GM12892 (cell line): ENCODE data around the gene MCCD1. TPM values are rescaled to one million over a fixed set of nuclear protein-coding genes. Genes with fewer than 3 reads are reported as not detected.
"Not testable (repeated sequence)": the region's sequence is repeated elsewhere in the genome, so short reads cannot be mapped to it uniquely, and the experiment has no call there.

ENCODE experiments used
- DNase-seq: peaks from one replicate; pipeline ENCODE4 v3.0.0; 2011; ENCODE audit not compliant: insufficient read length
- FAIRE-seq: peaks from 2 replicates; lab custom pipeline; 2011; peaks lifted over from hg19 to GRCh38; lab: Jason Lieb, UNC
- POLR2A ChIP-seq: IDR thresholded peaks from 2 replicates; pipeline ENCODE4 v1.6.1; 2011; ENCODE audit warnings: low read depth, low read length, control low read depth
- POLR2AphosphoS5 ChIP-seq: IDR thresholded peaks from 2 replicates; pipeline ENCODE4 v1.6.1; 2011; ENCODE audit warnings: low read depth, low read length, control low read depth
- TAF1 ChIP-seq: IDR thresholded peaks from 2 replicates; pipeline ENCODE4 v1.6.1; 2011; ENCODE audit warnings: low read depth, mild to moderate bottlenecking, control low read depth, low read length, borderline replicate concordance
- polyA plus RNA-seq: library from polyadenylated mRNA; unstranded; fragments of >200 nt; gene quantifications from one replicate; pipeline ENCODE4 v1.2.1, GENCODE V29; 2012; ENCODE audit warnings: missing spikeins, inconsistent platforms; ENCODE audit not compliant: missing spikeins

Gene MCCD1
- polyA plus RNA-seq, result not detected

- DNase-seq, result no peak
- TF ChIP-seq POLR2A, result peak; percentile 54
- no peak; the same call in 1 of the 2 replicates for TF ChIP-seq POLR2AphosphoS5
- no peak for FAIRE-seq
Observed at GRCh38 chr6:31528821-31529328, at the start of gene MCCD1. MCCD1 (plus strand) TSS chr6:31528962; CDS start chr6:31529015, 53 bp downstream.

DNA sequence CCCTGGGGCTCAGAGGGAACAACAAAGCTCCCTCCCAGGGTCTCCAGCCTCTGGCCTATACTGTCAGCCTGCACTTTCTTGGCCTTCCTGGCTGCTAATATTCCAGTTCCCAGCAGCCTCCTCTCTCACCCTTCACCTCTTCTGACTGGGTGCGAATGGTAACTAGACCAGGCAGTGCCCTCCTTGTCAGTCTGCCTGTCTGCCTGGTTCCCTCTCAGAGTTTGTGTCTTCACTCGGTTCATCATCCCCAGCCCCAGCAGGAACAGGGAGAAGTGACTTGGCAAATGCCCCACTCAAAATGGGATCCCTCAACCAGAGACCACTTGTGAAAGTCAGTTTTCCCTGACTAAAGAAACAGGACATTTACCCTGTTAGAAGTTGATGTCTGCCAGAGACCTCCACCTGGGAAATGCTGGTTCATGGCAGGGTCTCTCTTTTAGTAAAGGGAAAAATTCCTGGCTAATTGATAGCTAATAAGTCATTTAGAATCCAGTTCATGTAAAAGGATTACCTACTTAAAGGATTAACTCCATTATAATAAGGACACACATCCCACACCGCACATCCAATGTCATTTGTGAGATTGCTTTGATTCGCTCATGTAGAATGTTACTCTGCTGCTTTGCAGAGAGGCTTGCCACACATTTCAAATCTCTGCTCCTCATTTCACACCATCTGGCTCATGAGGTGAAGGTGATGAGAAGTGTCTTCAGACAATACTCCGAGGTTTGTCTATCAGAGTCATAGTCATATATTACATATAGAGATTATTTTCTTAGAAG, 49.4 kb upstream of the MCCD1 start:
- DNase-seq (no peak), FAIRE-seq (no peak)
- TF ChIP-seq POLR2A (no peak), POLR2AphosphoS5 (no peak), TAF1 (no peak)

- FAIRE-seq (no peak), DNase-seq (no peak)
Observed at GRCh38 chr6:31479933-31480535, 48.7 kb upstream of the MCCD1 start.

GRCh38 chr6:31480574-31480973, 48.2 kb upstream of the MCCD1 start:
- no peak for DNase-seq

More at GRCh38 chr6:31479933-31480535, 48.7 kb upstream of the MCCD1 start:
- TF ChIP-seq POLR2A (no peak), POLR2AphosphoS5 (no peak), TAF1 (no peak)

DNA sequence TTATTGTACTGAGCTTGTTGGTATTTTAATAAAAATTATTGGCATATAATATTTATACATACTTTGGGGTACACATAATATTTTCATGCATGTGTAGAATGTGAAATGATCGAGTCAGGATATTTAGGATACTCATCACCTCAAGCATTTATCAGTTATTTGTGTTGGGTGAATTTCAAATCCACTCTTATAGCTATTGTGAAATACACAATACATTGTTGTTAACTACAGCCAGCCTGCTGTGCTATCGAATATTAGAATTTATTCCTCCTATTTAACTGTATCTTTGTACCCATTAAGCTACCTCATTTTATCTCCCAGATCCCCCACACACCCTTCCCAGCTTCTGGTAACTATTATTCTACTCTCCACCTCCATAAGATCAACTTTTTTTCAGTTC, 45.4 kb upstream of the MCCD1 start:
- DNase-seq (no peak), FAIRE-seq (no peak)
- no peak for TF ChIP-seq POLR2A
- no peak for TF ChIP-seq TAF1
- TF ChIP-seq POLR2AphosphoS5, result no peak

More at GRCh38 chr6:31480574-31480973, 48.2 kb upstream of the MCCD1 start:
- TF ChIP-seq POLR2AphosphoS5 (no peak), TAF1 (no peak)
- no peak for FAIRE-seq

DNA sequence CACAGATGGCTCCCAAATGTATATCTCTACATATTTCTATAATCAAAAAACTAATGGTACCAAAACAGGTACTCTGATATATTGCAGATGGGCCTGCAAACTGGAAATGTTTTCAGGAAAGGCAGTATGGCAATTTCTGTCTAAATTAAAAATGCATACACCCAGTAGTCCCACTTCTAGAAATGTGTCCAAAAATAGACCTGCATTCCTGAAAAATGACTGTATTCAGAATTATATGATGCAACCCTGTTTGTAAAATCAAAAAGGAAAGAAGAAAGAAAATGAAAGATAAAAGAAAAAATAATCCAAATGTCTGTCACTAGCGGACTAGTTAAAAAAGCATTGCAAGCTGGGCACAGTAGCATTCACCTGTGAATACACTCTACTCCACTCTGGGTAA, 43.7 kb upstream of the MCCD1 start:
- TF ChIP-seq POLR2AphosphoS5 (no peak), POLR2A (no peak), TAF1 (no peak)
- no peak for FAIRE-seq
- no peak for DNase-seq

DNA sequence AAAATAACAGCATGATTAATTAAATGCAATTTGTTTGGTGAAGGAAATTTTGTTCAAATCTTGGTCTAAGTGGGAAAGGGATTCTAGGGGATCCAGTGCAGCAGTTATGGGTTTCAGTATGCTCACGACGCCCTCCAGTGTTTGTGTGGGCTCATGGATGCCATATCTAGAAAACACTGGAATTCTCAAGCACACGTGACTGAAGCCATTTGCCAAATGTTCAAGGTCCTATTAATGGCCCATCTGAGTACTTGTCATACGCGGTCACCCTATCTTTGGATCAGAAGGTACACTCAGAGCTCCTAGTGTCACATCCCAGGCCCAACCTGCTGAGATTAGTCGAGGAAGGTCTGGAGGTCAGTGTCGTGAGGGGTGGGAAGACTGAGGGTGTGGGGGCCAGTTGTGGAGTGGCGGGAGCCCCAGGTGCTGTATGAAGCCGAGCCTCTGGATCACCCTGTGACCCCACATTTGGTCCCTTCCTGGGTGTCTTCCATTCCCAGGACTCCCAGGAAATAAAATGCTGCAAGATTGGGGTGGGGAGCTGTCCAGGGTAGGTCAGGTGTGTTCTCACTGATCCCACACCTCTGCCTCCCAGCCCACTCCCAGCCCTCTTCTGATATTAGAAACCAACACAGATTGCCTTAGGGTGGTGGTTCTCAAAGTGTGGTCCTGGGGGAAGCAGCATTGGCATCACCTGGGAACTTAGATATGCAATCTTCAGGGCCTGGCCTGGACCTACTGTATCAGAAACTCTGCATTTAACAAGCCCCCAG, 42.5 kb upstream of the MCCD1 start:
- FAIRE-seq, result peak; percentile 53
- DNase-seq, result not testable (repeated sequence)

DNA sequence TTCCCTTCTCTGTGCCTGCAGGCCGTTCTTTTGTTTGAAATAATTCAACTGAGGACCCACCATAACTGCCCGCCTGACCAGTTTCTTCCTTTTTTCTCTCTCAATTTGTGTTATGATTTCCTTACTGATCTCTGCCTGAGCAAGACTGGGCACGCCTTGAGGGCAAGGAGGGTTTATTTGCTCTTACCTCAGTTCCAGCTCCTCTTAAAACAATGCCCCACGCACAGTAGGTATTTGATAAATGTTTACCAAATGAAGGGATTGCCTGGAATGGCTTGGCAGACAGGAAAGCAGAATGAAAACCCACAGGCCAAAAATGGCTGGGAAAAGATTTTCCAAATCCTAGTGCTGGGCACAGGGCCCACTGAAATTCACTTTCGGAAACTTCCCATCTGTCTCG, 41.1 kb upstream of the MCCD1 start:
- DNase-seq, FAIRE-seq: not testable (repeated sequence)

- DNase-seq (no peak), FAIRE-seq (no peak)
- TF ChIP-seq POLR2A (no peak), POLR2AphosphoS5 (no peak), TAF1 (no peak)
Observed at GRCh38 chr6:31489086-31489485, 39.7 kb upstream of the MCCD1 start.

DNA sequence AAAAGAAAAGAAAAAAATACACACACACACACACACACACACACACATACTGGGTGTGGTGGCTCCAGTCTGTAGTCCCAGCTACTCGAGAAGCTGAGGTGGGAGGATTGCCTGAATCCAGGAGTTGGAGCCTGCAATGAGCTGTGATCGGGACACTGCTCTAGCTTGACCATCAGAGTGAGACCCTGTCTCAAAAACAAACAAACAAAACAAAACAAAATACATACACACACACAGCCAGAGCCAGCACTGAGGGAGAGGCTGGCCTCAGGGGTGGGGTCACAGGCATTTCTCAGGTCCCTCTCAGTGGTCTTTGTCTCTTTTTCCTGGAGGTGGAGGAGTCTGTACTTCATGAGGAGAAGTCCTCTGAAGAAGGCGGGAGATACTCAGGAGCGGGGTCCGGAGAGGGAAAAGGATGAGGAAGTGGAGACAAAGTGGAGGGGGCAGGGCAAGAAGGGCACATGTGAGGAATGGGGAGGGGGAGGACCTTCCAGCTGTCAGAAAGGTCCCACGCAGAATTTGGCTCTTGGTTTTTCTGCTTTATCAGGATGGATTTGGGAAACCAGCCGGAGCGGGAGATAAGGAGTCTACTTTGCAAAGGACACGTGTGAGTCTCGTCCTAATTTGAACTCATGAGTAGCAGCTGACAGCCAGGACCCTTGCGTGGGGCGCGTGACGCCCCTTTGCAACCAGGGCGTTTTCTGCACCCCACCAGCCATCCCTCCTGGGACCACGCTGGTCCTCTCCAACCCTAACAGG, 38.5 kb upstream of the MCCD1 start:
- no peak for FAIRE-seq
- TF ChIP-seq POLR2AphosphoS5 (no peak), TAF1 (no peak), POLR2A (no peak)
- no peak for DNase-seq

GRCh38 chr6:31493550-31493874, 35.2 kb upstream of the MCCD1 start:
- not testable (repeated sequence) for FAIRE-seq, DNase-seq
